NCI-H510A treated with DMSO at 0.1 percent for 48 hours (cell line): Measurements from ENCODE around the gene TSPEAR.

Experiments used
- DNase-seq: peaks from one replicate; lab custom pipeline; 2025; lab: John Stamatoyannopoulos, UW

TSPEAR gene

DNA sequence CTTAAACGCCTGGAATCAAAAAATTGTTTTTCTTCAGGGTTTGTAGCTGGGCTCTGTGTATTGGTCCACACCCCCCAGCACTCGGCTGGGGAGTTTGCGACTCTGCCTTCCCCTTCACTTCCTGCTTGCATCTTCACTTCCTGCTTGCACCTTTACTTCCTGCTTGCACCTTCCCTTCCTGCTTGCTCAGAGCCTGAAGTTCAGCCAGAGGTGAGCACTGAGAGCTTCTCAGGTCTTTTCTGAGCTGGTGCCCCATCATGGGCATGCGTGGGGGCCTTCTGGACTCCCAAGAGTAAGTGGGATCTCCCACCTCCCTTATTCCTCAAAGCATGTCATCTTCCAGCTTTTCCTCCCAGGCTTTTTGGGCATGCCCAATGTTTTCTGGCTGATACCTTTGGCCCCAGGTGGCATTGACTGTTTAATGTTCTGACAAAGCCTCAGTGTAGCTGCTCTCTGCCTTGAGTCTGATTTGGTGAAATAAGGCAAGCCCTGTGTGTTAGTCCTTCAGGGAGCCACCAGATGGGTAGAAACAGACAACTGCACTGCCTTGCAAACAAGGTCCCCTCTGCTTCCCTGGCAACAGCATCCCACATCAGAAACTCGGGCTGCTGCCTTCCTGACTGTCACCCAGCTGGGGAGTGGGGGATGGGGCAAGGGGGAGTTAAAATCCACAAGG lies 163.6 kb downstream of the TSPEAR start:
- DNase-seq = no peak

DNA sequence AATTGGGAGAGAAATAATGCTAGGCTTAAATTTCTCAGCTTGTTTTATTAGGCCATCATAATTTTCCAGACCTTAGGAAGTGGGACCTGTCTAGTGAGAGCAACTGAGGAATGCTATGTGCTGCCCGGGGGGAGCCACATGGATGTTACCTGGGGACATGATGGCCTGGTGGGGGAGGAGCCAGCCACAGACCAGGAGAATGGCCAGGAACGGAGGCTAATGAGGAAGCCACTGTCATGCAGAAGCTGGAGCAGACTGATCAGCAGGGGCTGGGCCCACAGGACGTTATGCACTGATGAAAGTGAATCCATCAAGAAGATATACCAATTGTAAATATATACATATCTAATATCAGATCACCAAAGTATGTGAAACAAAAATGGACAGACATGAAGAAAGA lies 166.8 kb downstream of the TSPEAR start:
- no peak for DNase-seq

DNA sequence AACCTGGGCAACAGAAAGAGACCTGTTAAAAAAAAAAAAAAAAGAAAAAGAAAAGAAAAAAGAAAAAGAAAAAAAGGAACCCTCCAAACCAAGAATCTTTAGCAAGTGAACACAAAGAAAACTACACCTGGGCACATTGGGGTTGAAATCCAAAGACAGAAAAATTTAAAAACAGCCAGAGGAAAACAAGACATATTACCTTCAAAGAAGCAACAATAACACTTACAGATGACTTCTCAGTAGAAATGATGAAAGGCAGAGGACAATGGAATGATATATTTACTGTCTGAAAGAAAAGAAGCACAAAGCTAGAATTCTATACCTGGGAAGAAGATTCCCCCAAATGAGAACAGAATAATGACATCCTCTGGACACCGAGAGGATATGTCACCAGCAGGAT lies 168.7 kb downstream of the TSPEAR start:
- DNase-seq = no peak

DNA sequence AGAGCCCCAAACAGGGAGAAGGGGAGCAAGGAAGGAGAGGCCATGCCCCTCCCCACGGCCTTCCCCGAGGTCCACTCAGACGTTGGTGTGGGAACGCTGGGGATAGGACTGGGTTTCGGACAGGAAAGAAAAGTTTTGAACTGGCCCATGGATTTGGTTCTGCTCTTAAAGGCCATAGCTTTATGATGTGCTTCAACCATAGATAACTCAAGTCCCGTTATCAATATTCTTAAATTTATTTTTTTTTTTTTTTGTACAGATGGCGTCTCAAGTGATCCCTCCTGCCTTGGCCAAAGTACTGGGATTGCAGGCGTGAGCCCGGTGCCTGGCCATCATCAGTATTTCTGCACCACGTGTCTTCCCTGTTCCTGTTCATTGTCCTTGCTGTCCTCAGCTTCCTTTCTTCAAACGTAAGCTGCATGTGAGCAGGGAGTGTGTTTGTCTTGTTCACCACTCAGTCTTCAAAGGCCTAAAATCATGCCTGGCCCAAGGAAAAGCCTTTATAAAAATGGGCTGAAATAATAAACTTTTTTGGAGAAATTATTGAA lies 170.6 kb downstream of the TSPEAR start:
- DNase-seq = no peak

DNA sequence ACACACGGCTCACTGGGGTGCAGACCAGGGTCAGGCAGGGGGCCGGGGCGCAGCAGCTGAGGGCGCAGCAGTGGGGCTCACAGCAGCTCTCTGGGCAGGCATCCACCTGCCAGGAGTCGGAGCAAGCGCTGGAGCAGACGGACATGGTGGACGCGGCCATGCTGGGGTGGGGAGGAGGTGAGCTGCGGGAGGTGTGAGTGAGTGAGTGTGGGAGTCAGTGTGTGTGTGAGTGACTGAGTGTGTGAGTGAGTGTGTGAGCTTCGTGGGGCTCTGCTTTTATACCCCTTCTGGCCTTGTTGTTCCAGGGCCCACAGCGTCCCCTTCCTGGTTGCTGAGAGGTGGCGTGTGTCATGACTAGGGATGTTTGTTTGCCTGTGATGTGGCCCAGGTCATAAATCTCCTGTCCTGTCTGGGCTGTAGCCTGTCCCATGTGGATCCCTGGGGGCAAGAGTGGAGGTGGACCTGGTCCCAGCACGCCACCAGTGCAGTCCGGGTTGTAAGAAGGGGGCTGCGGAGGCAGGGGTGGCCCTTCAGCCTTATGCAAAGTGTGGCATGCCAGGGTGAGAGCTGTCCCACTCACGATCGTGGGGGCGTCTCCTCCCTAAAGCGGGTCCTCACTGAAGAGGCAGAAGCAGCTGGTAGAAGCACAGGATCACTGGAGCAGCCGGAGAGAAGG lies 171.2 kb downstream of the TSPEAR start, which contains the start of gene KRTAP10-1:
KRTAP10-1 (minus strand) TSS at position 205 of the 676 bp plus-strand sequence; CDS start at position 160, 45 bp downstream.
- no peak for DNase-seq

DNA sequence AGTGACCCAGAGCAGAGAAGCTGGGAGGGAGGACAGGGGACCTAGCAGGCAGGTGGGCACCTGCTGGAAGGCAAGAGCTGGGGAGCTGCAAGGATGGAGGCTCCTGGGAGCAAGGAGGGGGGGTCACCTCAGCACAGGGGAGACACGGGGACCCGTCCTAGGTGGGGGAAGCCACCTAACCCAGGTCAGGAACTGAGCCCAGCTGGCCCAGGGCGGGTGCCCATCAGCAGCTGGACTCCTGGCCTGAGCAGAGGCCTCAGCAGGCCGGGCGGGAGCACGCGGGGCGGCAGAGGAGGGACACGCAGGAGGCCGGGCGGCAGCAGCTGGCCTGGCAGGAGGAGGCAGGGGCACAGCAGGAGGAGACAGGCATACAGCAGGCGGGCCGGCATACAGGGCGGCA lies 172.3 kb downstream of the TSPEAR start:
- DNase-seq = no peak

DNA sequence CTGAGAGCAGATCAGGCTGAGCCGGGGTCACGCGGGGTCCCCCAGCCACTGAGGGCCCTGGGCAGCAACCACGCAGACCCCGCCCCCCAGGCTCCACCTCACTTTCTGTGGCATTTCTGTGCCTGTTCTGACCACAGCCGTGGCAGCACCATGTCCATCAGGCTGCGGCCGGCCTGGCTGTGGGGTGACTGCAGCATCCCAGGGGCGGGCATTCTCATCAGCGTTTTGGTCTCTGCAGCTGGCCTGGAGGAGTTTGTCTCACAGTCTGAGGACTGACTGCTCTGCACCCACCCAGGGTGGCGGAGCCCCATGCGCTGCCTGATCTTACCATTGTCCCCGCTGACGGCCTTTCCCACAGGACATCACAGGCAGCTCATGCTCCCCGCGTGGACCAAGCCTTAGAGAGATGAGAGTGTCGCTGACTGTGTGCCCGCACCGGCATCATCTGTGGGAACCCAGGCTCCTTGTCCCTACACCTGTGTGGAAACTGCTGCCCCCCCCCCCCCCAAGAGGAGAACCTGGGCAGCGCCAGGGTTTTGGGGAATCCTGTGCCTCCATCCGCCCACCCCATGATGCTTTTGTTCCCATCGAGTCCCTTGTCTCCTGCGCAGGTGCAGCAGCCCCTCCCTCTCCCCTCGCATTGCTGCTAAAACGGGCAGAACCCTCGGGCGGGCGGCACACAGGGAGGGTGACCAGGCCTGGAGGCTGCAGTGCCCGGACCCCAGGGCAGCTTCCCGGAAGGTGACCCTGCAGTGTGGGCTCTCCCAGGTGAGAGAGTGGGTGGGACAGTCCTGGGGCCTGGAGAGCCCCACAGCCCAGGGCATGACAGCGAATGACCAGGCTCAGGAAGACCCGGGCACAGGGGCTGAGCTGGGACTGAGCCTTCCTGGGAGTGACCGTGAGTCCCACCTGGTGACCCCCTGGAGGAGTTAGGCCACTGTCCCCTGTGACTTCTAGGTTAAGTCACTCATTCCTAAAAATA lies 173.2 kb downstream of the TSPEAR start:
- DNase-seq = no peak

DNA sequence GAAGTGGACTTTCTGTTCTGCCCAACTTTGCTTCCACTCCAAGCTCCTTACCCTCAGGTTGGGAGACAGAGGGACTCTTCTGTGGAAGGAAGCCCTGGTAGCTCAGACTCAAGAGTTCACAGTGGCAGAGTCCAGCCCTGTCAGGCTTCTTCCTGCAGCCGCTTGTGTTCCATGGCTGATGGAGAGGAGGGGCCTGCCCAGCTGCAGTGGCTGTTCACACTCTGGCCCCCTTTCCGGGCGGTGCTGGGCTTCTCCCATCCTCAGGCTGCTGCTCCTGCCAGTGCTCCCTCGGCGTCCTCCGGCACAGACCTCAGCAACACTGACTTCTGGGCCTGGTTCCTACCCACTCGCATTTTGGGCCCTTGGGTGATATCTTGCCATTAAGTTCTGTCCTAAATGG lies 175.4 kb downstream of the TSPEAR start:
- DNase-seq = no peak

DNA sequence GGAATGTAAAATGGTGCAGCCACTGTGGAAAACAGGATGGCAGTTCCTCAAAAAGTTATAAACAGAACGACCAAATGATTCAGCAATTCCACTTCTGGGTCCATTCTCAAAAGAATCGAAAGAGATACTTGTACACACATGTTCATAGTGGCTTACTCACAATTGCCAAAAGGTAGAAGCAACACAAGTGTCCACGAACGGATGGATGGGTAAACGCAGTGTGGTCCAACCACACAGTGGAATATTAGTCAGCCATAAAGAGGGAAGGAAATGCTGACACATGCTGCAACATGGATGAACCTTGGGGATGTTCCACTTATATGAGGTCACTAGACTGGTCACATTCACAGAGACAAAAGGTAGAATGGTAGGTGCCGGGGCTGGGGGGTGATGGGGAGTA lies 176.7 kb downstream of the TSPEAR start:
- no peak for DNase-seq

DNA sequence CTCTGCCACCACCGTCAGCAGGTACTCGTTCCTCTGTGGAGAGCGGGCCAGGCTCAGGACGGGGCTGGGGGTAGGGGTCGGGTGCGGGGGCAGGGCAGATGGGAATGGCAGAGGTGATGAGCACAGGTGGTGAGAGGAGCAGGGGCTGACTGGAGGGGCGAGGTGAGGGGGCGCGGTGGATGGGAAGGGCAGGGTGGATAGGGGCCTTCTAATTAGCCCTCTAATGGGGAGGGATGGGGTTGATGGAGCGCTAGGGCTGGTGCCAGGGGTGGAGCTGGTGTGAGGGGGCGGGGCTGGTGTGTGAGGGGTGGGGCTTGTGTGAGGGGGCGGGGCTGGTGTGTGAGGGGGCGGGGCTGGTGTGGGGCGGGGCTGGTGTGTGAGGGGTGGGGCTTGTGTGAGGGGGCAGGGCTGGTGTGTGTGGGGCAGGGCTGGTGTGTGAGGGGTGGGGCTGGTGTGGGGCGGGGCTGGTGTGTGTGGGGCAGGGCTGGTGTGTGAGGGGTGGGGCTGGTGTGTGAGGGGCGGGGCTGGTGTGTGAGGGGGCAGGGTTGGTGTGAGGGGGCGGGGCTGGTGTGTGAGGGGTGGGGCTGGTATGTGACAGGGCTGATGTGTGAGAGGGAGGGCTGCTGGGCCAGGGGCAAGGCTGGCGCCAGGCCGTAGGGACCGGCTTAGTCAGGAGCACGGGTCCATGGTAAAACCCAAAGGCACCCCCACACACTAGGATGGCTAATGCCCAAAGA lies 177.3 kb downstream of the TSPEAR start:
- DNase-seq = no peak

DNA sequence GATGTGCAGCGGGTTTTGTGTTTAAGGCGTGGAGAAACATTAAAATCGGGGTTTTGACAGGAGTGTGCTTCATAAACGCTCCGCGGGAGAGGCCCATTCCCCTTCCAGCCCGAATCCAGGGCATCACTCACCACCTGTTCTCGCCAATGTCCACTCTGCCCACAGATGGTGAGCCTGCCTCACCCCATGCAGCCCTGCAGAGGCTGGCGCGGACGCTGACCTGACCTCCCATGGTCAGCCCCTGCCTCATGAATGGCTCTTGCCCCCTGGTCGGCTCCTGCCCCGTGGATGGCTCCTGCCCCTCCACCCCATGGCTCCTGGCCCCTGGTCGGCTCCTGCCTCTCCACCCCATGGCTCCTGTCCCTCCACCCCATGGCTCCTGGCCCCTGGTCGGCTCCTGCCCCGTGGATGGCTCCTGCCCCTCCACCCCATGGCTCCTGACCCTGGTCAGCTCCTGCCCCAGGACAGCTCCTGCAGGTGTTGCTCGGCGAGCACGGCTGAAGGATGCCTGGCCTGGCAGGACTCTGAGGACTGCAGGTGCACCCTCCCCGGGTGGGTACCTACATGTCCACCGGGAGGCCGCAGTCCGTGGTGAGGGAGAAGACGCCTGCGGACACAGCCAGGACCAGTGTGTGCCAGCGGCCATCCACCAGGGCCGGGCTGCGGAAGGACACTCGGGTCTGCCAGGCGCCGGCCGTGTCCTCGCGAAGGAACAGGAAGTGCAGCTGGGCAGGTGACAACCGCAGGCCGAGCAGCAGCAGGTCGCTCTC lies 178.1 kb downstream of the TSPEAR start:
- no peak for DNase-seq

DNA sequence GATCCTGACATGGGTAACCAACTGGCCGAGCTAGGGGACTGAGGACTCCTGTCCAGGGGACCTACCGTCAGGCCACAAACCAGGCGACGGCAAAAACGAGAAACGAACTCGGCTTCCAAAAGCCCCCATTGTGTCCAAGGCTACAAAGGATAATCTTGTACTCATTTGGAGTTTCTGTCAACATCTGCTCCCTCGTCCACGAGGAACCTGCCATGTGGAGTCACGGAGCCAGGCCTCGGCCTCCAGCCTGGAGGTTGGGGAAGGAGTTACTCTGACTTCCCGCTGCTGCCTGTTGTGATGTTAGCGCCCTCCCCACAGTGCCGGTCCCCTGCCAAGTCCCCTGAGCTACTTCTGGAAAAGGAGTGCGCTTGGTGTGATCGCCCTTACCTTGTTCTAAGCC lies 178.7 kb downstream of the TSPEAR start:
- no peak for DNase-seq

DNA sequence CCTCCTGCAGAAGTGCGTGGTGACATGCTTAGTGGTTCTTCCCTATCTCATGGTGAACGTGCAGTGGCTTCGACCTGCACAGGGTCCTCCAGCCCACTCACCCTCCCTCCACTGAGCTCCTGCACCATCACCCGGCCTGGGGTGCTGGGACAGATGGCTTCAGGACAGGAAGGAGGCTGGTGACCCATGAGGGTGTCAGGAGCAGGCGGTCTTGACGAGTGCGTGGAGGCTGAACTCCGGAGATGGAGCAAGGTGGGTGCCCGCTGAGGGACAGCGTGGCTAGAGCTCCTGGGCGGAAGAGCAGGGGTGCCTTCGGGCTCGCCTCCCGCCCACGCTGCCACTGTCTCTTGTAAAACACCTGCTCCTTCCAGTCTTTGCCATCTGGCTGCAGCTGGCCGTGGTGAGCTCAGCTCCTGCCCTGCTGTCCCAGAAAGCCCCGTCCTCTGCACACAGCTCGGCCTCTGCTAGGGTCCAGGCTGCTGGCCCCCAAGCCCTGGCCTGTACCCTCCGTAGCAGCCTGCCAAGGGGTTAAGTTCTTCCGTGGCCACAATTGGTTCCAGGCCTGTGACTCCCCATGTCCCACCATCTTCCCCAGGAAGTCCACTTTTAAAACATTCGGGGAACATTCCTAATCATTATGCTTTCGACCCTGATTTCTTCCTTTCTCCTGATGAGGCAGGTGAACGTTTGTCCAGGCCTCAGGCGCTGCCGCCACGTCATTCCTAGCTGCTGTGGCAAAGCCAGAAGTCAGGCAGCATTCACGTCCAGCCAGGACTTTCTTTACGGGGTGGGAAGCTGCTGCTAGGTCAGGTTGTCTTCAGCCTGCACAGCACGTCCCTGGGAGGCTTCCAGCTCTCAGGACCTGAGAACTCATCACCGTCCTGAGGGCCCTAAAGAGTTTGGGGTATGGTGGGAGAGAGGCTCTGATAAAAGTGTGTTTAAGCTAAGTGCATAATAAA lies 179.5 kb downstream of the TSPEAR start:
- DNase-seq = no peak

DNA sequence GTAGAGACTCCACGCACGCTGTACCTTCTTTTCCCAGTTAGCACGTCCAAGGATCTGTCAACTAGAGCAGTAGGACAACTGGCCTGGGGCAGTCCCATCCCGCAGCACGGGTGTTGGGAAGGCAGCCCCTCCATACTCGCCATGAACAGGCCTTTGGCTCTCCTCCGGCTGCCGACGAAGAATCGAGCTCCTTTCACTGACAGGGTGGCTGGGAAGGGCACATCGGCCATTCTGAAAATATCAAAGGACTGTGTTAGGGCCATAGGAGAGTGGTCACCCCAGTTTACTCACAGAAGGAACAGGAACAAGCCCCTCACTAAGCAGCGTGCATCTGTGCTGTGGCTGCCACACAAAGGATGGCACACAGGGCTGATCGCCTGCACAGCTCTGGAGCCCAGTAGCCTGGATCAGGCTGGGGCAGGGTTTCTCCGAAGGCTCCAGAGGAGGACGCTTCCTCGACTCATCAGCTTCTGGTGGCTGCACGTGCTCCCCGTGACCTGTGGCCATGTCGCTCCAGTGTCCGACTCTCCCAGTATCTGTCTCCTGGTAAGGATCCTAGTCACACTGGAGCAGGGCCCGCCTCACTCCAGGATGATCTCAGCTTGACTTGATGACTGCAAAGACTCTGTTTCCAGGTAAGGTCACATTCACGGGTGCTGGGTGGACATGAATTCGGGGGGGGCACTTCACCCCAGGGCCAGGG lies 180.3 kb downstream of the TSPEAR start:
- no peak for DNase-seq

DNA sequence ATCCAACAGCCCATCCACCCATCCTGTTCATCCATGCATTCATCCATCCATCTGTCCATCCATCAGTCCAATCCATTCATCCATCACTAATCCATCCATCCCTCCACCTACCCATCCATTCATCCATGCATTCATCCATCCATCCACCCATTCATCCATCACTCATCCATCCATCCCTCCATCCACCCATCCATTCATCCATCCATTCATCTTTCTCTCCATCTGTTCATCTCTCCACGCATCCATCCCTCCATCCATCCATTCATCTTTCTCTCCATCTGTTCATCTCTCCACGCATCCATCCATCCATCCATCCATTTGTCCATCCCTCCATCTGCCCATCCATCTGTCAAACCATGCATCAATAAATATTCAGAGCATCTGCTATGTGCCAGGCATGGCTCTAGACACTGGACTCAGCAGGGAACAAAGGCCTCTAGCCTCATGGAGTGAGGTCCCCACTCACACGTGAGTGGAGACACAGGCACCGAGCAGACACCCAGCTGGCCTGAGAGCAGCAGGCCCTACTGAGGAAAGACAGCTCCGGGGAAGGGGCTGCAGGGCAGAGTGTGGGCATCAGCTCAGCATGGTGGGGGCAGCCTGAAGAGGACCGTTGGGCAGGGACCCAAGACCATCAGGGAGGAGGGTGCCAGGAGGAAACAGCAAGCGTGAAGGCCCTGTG lies 181.0 kb downstream of the TSPEAR start:
- no peak for DNase-seq

DNA sequence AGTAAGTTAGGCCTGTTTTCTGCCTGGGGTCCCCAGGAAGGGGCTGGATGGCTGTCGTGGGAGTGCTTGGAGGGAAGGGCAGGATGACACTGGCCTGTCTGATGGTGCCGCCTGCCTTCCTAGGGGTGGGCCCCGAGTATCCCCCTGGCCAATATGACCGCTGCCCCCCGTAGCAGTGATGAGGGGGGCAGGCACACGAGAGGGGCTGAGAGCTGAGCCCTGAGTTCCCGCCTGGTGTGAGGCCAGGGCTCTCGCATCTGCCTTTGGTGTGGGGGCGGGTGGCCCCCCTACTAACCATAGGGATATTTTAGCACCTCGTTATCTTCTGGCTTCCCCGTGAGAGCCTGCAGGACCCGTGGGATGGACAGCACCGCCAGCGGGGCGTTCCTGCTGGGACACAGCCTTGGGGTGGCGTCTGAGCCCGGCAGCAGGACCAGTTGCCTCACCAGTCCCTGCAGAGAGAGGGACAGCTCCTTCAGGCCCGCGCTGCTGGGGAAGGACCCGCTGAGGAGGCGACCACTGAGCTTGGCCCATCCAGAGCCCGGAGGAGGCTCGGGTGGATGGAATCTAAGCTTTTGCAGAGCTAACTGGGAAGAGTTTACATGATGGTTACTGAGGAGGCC lies 181.8 kb downstream of the TSPEAR start:
- DNase-seq = no peak

DNA sequence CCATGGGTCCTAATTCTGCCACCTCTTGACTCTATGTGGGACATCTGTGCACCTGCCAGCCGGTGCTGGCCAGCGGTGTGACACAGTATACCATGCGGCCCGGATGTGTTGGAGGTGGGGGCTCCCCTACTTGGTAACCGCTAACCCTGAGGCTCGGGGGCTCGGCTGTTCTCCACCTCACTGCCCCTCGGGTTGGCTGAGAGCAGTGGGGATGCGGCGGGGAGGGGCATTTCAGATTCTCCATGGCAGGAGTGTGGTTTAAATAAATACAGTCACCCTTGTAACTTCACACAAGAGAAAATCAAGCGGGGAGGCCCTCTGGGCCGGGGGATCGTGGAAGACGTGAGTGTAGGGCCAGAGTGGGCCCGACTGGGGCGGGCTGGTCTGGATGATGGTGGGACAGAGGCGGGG lies 182.4 kb downstream of the TSPEAR start:
- DNase-seq = no peak

DNA sequence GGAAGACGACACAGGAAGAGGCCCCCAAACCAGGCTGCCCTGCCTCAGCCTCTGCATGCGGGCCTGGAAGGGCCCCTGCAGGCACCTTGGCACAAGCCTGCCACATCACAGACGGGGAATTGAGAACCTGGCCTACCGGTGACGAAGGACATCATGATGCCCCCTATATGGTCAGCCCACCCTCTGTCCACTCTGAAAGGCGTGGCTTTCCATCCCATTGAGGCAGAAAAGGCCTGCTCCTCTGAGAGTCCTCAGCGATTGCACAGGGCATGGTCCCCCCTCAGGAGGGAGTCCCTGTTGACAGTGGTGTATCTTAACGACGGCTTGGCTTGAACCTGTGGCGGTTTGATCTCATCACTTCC lies 182.8 kb downstream of the TSPEAR start:
- DNase-seq = no peak
